Hematopoietic multipotent progenitor cell (in vitro differentiated cells): Measurements from ENCODE around the gene FAM13C. TPM values are rescaled to one million over a fixed set of nuclear protein-coding genes. Genes with fewer than 3 reads are reported as not detected.
"Not testable (repeated sequence)": the region's sequence is repeated elsewhere in the genome, so short reads cannot be mapped to it uniquely, and the experiment has no call there.

Experiments
- DNase-seq, 3 donors: peaks; one replicate each; pipeline ENCODE4 v3.0.0-alpha.2; 2011 to 2015; ENCODE audit warnings: low read depth in 2 of 3, low spot score in 2 of 3
- total RNA-seq: library from RNA; depleted of rRNA; stranded (reverse); fragments of >200 nt; gene quantifications from one replicate; pipeline ENCODE4 v1.2.3, GENCODE V29; 2012

FAM13C gene
- total RNA-seq: not detected

DNA sequence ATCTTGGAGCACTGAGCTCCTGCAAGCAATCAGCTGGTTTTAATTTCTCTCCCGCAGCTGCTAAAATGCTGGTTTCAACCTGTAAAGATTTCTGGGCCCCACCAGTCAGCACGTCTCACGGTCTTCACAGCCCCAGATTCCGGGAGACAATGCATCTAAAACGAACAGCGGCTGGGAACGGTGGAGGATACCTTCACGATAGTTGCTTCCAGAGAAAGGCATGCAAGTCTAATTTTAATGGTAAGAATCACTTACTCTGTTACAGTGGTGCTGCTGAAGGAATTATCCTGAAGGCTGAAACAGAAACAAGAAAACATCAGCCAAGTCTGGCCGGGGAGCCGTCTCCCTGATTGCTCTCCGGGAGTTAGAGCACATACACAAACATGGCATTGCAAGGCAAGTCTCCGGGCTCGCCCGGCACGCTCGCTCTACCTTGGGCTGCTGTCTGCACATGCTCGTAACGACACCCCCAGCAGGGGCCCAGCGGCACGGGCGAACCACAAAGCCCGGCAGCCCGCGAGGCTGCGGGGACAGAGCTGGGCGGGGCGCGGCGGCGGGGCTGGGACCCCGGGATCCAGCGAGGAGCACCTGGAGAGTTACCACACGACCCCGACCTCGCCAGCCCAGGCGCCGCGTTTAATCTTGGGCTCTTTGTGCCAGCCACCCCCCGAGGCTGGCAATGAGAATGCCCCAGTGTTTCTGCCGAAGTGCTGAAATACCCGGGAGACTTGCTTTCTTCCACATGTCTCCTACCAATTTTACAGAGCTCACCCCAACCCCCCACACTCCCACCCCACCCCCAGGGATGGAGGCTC, at the start of gene FAM13C:
FAM13C (minus strand) TSS at position 406 of the 815 bp plus-strand sequence; CDS start at position 317, 89 bp downstream.
- peak in 2 of 3 donors; percentile 33 to 55 for DNase-seq

DNA sequence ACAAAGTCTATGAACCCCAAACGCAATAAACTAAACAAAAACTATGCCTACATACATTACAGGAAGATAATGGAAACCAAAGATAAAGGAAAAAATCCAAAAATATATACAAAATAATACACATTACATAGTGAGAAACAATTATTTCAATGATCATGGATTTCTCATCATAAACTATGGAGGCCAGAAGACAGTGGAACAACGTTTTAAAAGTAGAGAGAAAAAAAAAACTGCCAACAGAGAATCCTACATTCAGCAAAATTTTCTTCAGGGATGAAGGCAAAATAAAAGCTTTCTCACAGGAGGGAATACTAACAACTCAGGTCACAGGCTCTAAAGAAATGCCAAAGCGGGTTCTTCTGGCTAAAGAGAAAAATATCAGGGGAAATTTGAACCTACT, 42.9 kb upstream of the FAM13C start:
- no peak for DNase-seq

DNA sequence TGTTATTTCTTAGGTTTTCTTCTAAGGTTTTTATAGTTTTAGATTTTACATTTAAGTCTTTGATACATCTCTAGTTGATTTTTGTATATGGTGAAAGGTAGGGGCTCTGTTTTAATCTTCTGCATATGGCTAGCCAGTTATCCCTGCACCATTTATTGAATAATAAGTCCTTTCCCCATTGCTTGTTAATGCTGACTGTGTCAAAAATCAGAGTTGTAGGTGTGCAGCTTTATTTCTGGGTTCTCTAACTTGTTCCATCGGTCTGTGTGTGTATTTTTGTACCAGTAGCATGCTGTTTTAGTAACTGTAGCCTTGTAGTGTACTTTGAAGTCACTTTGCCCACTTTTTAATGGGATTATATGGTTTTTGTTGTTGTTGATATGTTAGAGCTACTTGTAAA, 37.9 kb upstream of the FAM13C start:
- DNase-seq: no peak

DNA sequence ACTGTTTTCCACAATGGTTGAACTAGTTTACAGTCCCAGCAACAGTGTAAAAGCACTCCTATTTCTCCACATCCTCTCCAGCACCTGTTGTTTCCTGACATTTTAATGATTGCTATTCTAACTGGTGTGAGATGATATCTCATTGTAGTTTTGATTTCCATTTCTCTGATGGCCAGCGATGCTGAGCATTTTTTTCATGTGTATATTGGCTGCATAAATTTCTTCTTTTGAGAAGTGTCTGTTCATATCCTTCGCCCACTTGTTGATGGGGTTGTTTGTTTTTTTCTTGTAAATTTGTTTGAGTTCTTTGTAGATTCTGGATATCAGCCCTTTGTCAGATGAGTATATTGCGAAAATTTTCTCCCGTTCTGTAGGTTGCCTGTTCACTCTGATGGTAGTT, 37.0 kb upstream of the FAM13C start:
- not testable (repeated sequence) for DNase-seq

DNA sequence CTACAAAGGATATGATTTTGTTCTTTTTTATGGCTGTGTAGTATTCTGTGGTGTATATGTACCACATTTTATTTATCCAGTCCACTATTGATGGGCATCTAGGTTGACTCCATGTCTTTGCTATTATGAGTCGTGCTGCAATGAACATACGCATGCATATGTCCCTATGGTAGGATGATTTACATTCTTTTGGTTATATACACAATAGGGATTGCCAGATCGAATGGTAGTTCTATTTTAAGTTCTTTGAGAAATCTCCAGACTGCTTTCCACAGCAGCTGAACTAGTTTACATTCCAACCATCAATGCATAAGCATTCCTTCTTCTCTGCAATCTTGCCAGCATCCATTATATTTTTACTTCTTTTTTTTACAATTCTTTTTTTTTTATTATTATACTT, 35.6 kb upstream of the FAM13C start:
- DNase-seq: no peak

DNA sequence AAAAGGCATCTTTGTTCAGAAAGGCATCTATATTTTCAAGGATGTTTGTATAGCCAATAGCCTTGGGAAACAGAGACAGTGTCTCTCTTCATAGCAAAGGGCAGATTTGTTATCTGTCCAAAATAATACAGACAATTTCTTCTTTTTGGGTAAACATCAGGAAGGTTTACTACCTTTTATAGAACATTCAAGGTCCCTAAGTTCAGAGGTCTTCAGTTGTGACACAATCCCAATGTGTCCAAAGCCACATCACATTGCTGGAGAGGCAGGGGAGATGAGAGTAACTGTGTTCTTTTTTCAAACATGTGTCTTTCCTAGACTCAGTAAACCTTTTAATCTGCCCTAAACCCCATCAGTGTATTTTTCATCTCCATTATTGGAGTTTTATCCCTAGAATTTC, 33.6 kb upstream of the FAM13C start:
- no peak for DNase-seq

DNA sequence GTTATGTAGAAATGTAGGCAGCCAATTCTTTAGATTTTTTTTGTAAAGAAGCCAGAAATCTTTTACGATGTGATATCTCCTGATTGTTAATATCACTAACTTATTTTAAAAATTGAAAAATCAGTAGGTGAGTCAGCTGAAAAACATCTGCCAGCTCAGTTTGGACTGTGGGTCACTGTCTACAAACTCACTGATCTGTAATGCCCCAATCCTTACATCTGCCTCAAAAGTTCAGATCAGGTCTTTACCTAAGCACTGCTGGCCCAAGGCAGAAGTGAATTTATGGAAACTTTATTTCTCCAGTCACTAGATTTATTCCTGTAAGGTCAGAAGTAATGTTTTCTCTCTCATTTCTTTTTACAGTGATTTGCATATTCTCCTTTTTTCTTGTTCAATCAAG, 31.0 kb upstream of the FAM13C start:
- DNase-seq: no peak

DNA sequence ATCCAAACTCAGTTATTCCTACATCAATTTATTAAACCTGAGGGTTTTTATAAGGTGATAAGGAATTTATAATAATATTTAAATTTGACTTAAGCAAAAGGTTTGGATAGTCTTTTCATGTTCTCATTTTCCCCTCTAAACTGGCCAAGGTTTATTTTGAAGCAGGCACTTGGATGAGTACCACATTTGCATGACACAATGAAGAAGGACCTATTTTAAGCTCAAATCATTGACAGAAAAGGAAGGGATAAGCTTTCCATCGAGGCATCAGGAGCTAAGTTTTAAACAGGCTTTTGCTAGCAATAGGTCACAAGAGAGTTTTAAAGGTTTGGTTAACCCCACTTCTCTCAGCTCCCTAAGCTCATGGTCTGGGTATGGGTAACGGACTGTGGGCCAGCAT, 28.7 kb upstream of the FAM13C start:
- DNase-seq: no peak

DNA sequence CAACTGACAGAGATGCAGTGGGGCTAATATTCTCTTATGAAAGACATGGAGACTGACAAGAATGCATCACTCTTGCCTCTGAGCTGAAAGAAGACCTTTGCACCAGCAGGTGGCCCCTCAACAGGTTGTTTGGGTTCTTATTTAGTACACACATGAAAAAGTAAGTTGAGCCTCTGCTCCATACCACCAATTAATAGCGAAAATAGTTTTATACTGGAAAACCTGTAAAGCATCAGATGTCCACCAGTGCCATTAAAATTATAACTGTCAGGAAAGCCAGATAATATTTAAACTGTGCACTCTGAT, 26.3 kb upstream of the FAM13C start:
- DNase-seq: no peak

DNA sequence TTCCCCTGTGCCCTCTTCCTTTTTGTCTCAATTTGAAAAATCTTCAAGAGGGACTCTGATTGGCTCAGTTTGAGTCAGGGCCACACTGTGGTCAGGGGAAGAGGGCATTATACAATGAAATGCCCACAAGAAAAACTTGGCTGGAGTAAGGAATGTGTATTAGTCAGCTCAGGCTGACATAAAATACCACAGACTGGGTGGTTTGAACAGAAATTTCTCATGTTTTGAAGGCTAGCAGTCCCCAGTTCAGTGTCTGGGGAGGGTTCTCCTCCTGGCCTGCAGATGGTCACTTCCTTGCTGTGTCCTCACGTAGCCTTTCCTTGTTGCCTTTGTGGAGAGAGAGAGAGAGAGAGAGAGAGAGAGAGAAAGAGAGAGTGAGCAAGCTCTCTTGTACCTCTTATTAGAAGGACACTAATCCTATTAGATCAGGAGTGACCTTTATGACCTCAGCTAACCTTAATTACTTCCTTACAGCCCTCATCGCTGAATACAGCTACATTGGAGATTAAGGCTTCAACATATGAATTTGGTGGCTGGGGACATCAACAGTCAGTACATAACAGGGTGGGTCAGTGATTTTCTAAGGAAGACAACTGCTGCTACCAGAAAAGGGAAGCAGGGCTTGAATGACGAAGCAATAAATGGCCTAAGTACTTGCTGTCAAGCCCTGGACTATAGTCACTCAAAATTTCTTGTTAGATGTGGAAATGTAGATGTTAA, 25.8 kb upstream of the FAM13C start:
- DNase-seq: peak in 1 of 3 donors; percentile 39

DNA sequence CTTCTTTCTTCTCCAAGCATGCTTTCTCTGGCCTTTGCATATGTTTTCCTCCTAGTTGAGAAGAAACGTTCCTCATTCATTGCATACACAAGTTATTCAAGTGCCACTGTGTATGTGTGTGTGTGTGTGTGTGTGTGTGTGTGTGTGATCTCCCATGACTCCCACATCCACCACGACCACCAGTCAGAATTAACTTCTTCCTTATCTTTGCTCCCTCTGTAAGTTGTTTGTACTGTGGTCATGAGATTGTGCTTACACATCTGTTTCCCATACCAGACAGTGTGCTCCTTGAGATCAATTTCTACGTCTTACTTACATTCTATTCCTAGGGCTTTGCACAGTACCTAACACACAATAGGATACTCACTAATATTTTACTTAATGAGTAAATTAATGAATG, 22.4 kb upstream of the FAM13C start:
- DNase-seq: no peak

DNA sequence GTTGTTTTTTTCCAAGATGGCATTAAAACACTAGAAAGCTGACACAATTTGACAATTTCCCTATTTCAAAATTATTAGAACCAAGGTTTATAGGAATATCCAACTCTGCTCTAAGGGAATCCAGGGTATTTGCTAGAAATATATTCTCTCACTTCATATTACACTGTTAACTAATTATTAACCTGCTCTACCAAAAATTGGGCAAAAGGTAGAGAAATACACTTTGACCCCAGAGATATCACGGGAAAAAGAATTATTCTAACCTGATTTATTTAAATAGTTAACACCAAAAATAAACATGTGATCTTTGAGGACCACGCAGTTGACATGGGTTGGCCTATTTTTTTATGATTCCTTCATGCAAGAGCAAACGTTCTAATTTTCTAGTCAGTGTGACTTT, 21.6 kb upstream of the FAM13C start:
- DNase-seq: no peak

DNA sequence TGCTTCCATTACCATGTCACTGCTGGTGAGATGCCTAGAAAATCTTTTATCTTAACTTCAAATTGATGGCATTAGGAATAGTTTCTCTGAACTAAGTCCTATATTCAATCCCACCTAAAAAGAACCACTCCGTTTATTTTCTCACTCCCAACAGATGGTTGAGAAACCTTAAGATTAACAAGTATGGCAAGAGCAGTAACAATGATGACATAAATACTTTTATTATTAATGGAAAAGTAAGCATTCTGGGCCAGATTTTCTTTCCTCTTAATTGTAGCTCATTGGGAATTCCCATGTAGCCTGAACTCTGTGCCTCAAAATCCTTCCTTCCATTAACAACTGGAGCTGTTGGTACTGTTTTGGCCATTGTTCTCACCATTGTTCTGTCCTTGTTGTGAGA, 21.1 kb upstream of the FAM13C start:
- DNase-seq: no peak

DNA sequence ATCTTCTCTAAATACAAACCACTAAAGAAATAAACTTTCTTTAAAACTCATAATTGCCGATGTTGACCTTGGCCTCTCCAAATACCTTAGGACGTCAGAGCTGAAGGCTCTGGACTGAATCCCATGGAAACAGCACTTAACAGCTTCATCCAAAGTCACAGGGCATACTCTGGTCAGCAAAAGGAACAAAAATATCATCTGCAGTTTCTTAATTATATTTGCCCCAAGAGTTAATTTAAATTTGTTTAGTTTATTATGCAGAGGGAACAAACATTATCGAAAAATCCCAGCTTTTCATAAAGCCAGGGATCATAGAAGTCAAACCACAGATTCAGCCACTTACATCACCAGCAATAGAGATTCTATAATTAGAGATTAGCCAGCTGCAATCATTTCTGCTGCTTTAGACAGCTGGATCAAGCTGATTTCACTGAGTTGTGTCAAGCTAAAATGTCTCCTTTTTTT, 20.5 kb upstream of the FAM13C start:
- DNase-seq: no peak

DNA sequence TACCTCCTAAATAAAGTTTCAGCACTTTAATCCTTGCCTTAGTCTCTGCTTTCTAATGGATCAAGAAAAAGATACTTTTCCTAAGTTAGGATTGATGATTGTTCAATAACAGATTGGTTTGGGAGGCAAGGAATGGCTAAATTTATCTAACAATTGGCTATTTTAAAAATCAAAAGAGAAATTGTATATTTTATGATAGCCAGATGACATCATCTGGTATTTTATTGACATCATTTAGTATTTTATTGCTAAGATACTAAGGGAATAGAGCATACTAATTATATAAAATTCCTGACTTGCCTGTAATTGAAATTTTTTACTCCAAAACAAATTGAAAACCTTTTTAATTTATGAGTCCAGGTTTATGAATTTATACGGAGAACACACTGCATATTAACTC, 19.3 kb upstream of the FAM13C start:
- no peak for DNase-seq

DNA sequence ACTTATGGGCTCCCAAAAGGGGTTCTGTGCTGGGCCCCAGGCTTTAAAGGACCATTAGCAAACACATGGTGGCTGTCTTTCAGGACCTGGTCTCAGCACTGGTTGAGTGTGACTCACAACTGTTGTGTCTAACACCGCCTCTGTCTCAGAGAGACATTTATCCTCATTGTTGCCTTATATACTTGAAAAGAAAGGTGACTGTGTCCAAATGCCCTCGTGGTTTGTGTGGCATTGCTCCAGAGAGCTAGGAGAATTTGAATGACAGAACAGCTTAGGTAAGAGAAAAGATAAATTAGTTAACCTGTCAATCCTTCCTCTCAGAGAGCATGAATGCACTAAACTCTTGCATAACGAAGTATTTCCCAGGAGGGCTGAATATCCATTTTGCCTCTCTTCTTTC, 14.5 kb upstream of the FAM13C start:
- no peak for DNase-seq

DNA sequence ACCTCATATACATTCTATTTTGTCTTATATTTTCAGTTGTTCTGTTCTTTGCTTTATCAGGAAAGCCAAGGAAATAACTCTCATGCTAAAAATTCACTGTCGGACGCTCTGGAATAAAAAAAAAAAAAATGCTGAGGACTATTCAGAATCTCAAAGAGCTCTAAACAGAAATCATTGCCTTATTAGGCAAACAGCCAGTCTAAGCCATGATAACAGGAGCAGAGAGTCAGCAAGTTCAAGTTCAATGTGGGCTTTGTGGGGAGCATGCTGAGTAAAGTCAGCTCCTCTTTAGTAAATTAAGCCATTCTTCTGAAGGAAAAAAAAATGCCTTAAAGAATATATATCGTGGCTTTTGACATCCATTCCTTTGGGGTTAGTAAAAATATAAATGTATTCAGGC, 13.6 kb upstream of the FAM13C start:
- no peak for DNase-seq

DNA sequence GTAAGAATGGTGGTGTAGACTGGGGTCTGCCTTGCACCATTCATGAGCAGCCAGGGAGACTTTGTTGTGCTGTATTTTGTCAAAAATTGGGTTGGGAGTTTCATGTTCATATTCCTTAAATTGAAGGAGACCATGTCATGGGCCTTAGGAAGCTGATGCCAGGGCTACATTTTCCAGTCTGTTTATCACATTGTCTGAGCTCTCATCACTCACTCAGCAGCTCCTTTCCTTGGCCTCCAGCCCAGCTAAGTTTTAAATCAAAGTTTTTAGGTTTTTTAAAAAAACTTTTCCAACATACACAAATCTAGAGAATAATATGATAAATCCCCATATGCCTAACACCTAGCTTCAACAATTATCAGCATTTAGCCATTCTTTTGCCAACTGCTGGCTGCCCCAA, 12.6 kb upstream of the FAM13C start:
- DNase-seq: no peak

DNA sequence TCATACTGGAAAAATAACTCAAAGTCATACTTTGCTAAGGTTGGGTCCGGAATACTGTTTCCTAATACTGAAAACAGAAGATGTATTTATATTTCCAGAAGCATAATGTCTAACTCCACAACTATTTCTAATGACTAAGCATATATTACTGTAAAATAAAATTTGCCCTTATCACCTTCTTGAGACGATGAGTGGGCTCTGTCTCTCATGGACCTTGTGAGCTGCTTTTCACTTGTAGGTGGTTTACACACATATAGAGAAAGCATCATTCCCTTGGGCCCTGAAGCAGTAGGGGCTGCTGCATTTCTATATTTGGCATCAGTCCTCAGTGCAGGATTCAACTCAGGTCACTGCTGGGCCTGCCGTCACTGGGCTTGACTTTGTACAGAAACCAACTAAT, 10.7 kb upstream of the FAM13C start:
- no peak for DNase-seq

DNA sequence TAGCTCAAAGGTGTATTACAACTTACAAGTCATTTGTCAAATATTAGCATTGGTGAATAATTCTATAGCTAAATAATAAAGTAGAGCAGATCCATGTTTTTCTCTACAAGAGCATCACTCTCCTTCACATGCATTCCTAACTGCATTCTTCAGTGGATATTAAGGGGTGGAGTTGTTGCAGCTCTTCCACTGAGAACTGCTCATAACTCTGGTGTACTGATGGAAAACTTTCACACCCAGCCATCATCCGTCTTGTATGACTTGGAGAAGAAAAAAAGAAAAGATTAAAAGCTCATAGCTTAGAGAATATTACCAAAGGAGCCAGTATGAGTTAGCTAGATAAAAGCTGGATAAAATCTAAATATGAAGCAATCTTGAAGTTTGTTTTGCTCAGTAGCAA, 10.2 kb upstream of the FAM13C start:
- DNase-seq: no peak

DNA sequence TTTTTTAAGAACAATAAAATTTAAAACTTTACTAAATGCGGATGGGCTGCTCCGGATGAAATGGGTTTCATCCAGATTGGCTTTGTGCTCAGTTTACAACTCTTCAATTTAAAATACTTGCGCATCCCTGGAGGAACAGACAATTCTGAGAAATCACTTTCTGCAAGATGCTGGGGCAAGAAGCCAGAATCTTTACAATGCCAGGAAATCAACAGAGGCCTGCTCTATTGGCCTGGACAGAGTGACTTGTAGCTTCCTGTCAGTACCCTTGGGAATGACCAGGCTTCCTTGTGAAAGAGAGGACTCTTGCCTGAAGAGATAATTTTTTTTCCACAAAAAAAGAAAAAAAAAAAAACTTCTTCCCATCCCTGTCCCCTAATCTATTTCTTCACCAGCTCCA, 3.9 kb upstream of the FAM13C start:
- no peak for DNase-seq

DNA sequence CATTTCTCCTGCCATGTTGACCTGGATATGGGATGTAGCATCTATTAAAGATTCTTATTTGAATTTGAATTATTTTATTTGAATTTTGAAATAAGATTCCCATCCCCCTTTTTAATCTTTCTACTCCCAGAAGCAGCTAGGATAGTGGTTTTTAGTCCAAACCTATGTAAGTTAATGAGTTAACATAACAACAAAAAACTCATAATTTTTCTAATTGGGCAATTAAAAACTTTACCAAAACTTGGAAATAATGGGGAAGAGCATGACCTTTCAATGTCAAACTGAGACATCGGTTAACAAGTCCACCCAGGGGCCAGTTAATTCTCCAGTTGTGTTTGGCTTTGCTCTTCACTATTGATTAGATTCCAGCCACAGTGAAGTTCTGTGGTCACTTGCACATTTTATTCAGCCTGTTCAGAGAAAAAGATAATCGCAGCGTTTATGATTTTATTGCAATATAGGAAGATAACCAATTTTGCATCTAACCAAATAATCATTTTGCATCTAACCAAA, 1.2 kb upstream of the FAM13C start:
- DNase-seq: no peak
